ENCODE measurements around the gene CCND1.
"Not testable (repeated sequence)": the region's sequence is repeated elsewhere in the genome, so short reads cannot be mapped to it uniquely, and the experiment has no call there.

The CCND1 gene

GRCh38 chr11:69689484-69690319 lies 48.7 kb downstream of the CCND1 start:
- Histone ChIP-seq H3K4me3 (ENCODE audit: insufficient read length, low read depth) (no peak overlapping the region), H3K27me3 (ENCODE audit: insufficient read depth, insufficient read length) (peaks cover 16% of the 10 kb centered on the region), H3K9me3 (ENCODE audit: insufficient read depth, low read length) (no peaks in the 10 kb centered on the region), H3K4me1 (ENCODE audit: insufficient read depth, insufficient read length) (no peaks in the 10 kb centered on the region), H3K9ac (ENCODE audit: insufficient read length, low read depth) (no peak overlapping the region), H3K36me3 (ENCODE audit: insufficient read depth, insufficient read length, low read length) (no peaks in the 10 kb centered on the region)
- DNase-seq (ENCODE audit: low read depth, low spot score): no peak
- TF ChIP-seq YY1 (IDR thresholded peaks at IDR 0.05; ENCODE audit: insufficient read depth, insufficient read length) (no peak), SUZ12 (IDR thresholded peaks at IDR 0.05; ENCODE audit: extremely low read depth, insufficient read depth, insufficient read length) (no peak), ZNF274 (IDR thresholded peaks at IDR 0.05; ENCODE audit: low read depth, low read length) (no peak)

GRCh38 chr11:69691463-69691862 lies 50.5 kb downstream of the CCND1 start:
- peaks cover 2% of the 10 kb centered on the region for H3K4me1 ChIP-seq (ENCODE audit: insufficient read depth, insufficient read length)

GRCh38 chr11:69692422-69692821 lies 51.5 kb downstream of the CCND1 start:
- H3K36me3 ChIP-seq (ENCODE audit: insufficient read depth, insufficient read length, low read length): no peaks in the 10 kb centered on the region
- no peaks in the 10 kb centered on the region for H3K9me3 ChIP-seq (ENCODE audit: insufficient read depth, low read length)
- no peak for TF ChIP-seq ZNF274 (IDR thresholded peaks at IDR 0.05; ENCODE audit: low read depth, low read length)
- no peak for TF ChIP-seq YY1 (IDR thresholded peaks at IDR 0.05; ENCODE audit: insufficient read depth, insufficient read length)
- no peak for TF ChIP-seq SUZ12 (IDR thresholded peaks at IDR 0.05; ENCODE audit: extremely low read depth, insufficient read depth, insufficient read length)
- H3K4me1 ChIP-seq (ENCODE audit: insufficient read depth, insufficient read length): peaks cover 6% of the 10 kb centered on the region
- H3K9ac ChIP-seq (ENCODE audit: insufficient read length, low read depth): no peak overlapping the region
- no peaks in the 10 kb centered on the region for H3K27me3 ChIP-seq (ENCODE audit: insufficient read depth, insufficient read length)
- DNase-seq (ENCODE audit: low read depth, low spot score): no peak
- no peak overlapping the region for H3K4me3 ChIP-seq (ENCODE audit: insufficient read length, low read depth)

More at GRCh38 chr11:69691463-69691862, 50.5 kb downstream of the CCND1 start:
- Histone ChIP-seq H3K9me3 (ENCODE audit: insufficient read depth, low read length) (no peaks in the 10 kb centered on the region), H3K4me3 (ENCODE audit: insufficient read length, low read depth) (no peak overlapping the region), H3K9ac (ENCODE audit: insufficient read length, low read depth) (no peak overlapping the region), H3K36me3 (ENCODE audit: insufficient read depth, insufficient read length, low read length) (no peaks in the 10 kb centered on the region), H3K27me3 (ENCODE audit: insufficient read depth, insufficient read length) (peaks cover 4% of the 10 kb centered on the region)
- no peak for TF ChIP-seq SUZ12 (IDR thresholded peaks at IDR 0.05; ENCODE audit: extremely low read depth, insufficient read depth, insufficient read length)
- no peak for TF ChIP-seq ZNF274 (IDR thresholded peaks at IDR 0.05; ENCODE audit: low read depth, low read length)
- TF ChIP-seq YY1 (IDR thresholded peaks at IDR 0.05; ENCODE audit: insufficient read depth, insufficient read length): no peak
- no peak for DNase-seq (ENCODE audit: low read depth, low spot score)

GRCh38 chr11:69694781-69695180 lies 53.8 kb downstream of the CCND1 start:
- peaks cover 7% of the 10 kb centered on the region for H3K36me3 ChIP-seq (ENCODE audit: insufficient read depth, insufficient read length, low read length)
- no peak overlapping the region for H3K9ac ChIP-seq (ENCODE audit: insufficient read length, low read depth)
- H3K9me3 ChIP-seq (ENCODE audit: insufficient read depth, low read length): no peaks in the 10 kb centered on the region
- no peak for DNase-seq (ENCODE audit: low read depth, low spot score)
- no peaks in the 10 kb centered on the region for H3K27me3 ChIP-seq (ENCODE audit: insufficient read depth, insufficient read length)
- no peak overlapping the region for H3K4me3 ChIP-seq (ENCODE audit: insufficient read length, low read depth)
- no peak for TF ChIP-seq YY1 (IDR thresholded peaks at IDR 0.05; ENCODE audit: insufficient read depth, insufficient read length)
- no peak for TF ChIP-seq ZNF274 (IDR thresholded peaks at IDR 0.05; ENCODE audit: low read depth, low read length)
- TF ChIP-seq SUZ12 (IDR thresholded peaks at IDR 0.05; ENCODE audit: extremely low read depth, insufficient read depth, insufficient read length): no peak
- H3K4me1 ChIP-seq (ENCODE audit: insufficient read depth, insufficient read length): peaks cover 14% of the 10 kb centered on the region

- Histone ChIP-seq H3K9ac (ENCODE audit: insufficient read length, low read depth) (no peak overlapping the region), H3K4me3 (ENCODE audit: insufficient read length, low read depth) (no peak overlapping the region), H3K4me1 (ENCODE audit: insufficient read depth, insufficient read length) (peaks cover 14% of the 10 kb centered on the region), H3K27me3 (ENCODE audit: insufficient read depth, insufficient read length) (no peaks in the 10 kb centered on the region), H3K36me3 (ENCODE audit: insufficient read depth, insufficient read length, low read length) (peaks cover 7% of the 10 kb centered on the region), H3K9me3 (ENCODE audit: insufficient read depth, low read length) (no peaks in the 10 kb centered on the region)
- no peak for DNase-seq (ENCODE audit: low read depth, low spot score)
- TF ChIP-seq SUZ12 (IDR thresholded peaks at IDR 0.05; ENCODE audit: extremely low read depth, insufficient read depth, insufficient read length) (no peak), ZNF274 (IDR thresholded peaks at IDR 0.05; ENCODE audit: low read depth, low read length) (no peak), YY1 (IDR thresholded peaks at IDR 0.05; ENCODE audit: insufficient read depth, insufficient read length) (no peak)
These were observed 54.6 kb downstream of the CCND1 start for GRCh38 chr11:69695581-69695980.

- not testable (repeated sequence) for H3K9me3 ChIP-seq (ENCODE audit: insufficient read depth, low read length); H3K36me3 ChIP-seq (ENCODE audit: insufficient read depth, insufficient read length, low read length); H3K9ac ChIP-seq (ENCODE audit: insufficient read length, low read depth); H3K4me3 ChIP-seq (ENCODE audit: insufficient read length, low read depth); DNase-seq (ENCODE audit: low read depth, low spot score); H3K27me3 ChIP-seq (ENCODE audit: insufficient read depth, insufficient read length)
- peaks cover 14% of the 10 kb centered on the region for H3K4me1 ChIP-seq (ENCODE audit: insufficient read depth, insufficient read length)
These were observed 55.0 kb downstream of the CCND1 start for GRCh38 chr11:69695995-69696394.

- H3K9ac ChIP-seq (ENCODE audit: insufficient read length, low read depth): no peak overlapping the region
- no peaks in the 10 kb centered on the region for H3K27me3 ChIP-seq (ENCODE audit: insufficient read depth, insufficient read length)
- DNase-seq (ENCODE audit: low read depth, low spot score): no peak
- H3K4me1 ChIP-seq (ENCODE audit: insufficient read depth, insufficient read length): peaks cover 14% of the 10 kb centered on the region
- no peak overlapping the region for H3K4me3 ChIP-seq (ENCODE audit: insufficient read length, low read depth)
- TF ChIP-seq ZNF274 (IDR thresholded peaks at IDR 0.05; ENCODE audit: low read depth, low read length) (no peak), YY1 (IDR thresholded peaks at IDR 0.05; ENCODE audit: insufficient read depth, insufficient read length) (no peak), SUZ12 (IDR thresholded peaks at IDR 0.05; ENCODE audit: extremely low read depth, insufficient read depth, insufficient read length) (no peak)
- H3K9me3 ChIP-seq (ENCODE audit: insufficient read depth, low read length): no peaks in the 10 kb centered on the region
- peaks cover 7% of the 10 kb centered on the region for H3K36me3 ChIP-seq (ENCODE audit: insufficient read depth, insufficient read length, low read length)
These were observed 56.0 kb downstream of the CCND1 start for GRCh38 chr11:69696749-69697468.
